ENCODE results near the gene RBP4. TPM values are rescaled to one million over a fixed set of nuclear protein-coding genes. Genes with fewer than 3 reads are reported as not detected.

Gene RBP4
- total and polyA plus RNA-seq, 4 donors, result 2.3 to 8.6 (median 5.5) TPM

Other genes with a start within 250 kb of the RBP4 start
- gene MYOF, start 118.9 kb downstream of the RBP4 start, total RNA-seq, result 10 to 100 TPM; 25.5 to 45.8 TPM
- 10 to 100 TPM; 10.7 to 11.8 TPM for gene MYOF, start 118.9 kb downstream of the RBP4 start, polyA plus RNA-seq (ENCODE audit: insufficient read length in 2 of 2)
- gene CEP55, start 104.6 kb downstream of the RBP4 start, total RNA-seq, result 1 to 10 TPM; 6.9 to 7.4 TPM
- gene CEP55, start 104.6 kb downstream of the RBP4 start, polyA plus RNA-seq (ENCODE audit: insufficient read length in 2 of 2), result 1 to 10 TPM; 5.7 to 6.0 TPM
- under 1 TPM; 0.06 to 0.30 TPM for gene FFAR4, start 34.6 kb downstream of the RBP4 start, total RNA-seq
- under 1 TPM; 0.26 to 0.30 TPM for gene FFAR4, start 34.6 kb downstream of the RBP4 start, polyA plus RNA-seq (ENCODE audit: insufficient read length in 2 of 2)
- gene PDE6C, start 11.3 kb upstream of the RBP4 start, total RNA-seq, result not detected
- 1 to 10 TPM in 1 of 2 donors, under 1 TPM in 1; 0.82 to 3.5 TPM for gene PDE6C, start 11.3 kb upstream of the RBP4 start, polyA plus RNA-seq (ENCODE audit: insufficient read length in 2 of 2)
- gene FRA10AC1, start 101.4 kb upstream of the RBP4 start, total RNA-seq, result 10 to 100 TPM; 10.0 to 21.8 TPM
- gene FRA10AC1, start 101.4 kb upstream of the RBP4 start, polyA plus RNA-seq (ENCODE audit: insufficient read length in 2 of 2), result 10 to 100 TPM; 34.5 to 35.7 TPM
- 10 to 100 TPM; 32.4 to 68.7 TPM for gene LGI1, start 156.7 kb upstream of the RBP4 start, total RNA-seq
- 10 to 100 TPM; 43.9 to 51.2 TPM for gene LGI1, start 156.7 kb upstream of the RBP4 start, polyA plus RNA-seq (ENCODE audit: insufficient read length in 2 of 2)

All from spinal cord (tissue), 4 donors.